HK-2 (cell line): ENCODE results near the gene PSMA7.
"Not testable (repeated sequence)": the region's sequence is repeated elsewhere in the genome, so short reads cannot be mapped to it uniquely, and the experiment has no call there.

Source experiments
- DNase-seq: peaks from one replicate; pipeline ENCODE4 v3.0.0-alpha.2; 2018; ENCODE audit not compliant: unreplicated experiment

PSMA7 gene

DNA sequence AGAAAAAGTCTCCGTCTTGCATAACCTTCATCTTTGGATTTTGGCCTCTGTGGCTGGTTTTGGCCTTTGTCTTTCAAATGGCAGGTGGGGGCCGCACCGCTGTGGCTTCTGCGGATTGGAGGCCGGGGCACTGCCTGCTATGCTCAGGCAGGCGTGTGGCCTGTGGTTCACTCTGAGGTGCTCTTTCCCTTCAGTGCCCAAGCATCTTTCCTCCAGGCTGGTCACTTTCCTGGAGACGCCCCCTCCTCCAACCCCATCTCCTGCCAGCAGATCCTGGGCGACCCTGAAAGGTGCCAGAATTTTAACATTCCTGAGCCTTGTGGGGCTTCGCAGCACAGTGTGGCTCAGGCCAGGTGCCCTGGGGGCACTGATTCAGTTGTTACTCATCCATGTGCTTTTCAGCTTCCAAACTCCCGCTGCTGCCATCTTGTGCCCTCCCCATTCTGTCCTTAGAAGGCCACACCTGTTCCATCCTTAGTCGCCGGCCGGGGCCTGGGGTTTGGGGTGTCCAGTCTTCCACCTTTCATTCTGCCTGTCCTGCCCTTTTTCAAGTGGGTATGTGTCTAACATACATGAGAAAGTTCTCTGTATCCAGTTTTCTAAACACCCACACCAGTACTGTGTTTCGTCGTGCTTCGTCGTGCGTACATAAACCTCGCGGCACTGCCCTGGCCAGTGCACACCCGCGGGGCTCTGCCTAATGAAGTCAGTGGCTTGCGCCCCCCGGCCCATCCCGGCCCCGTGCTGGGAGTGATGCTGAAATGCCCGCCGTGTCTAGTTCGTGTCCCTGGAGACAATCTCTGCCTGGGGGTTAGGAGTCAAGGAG lies 12.4 kb upstream of the PSMA7 start:
- DNase-seq: no peak

DNA sequence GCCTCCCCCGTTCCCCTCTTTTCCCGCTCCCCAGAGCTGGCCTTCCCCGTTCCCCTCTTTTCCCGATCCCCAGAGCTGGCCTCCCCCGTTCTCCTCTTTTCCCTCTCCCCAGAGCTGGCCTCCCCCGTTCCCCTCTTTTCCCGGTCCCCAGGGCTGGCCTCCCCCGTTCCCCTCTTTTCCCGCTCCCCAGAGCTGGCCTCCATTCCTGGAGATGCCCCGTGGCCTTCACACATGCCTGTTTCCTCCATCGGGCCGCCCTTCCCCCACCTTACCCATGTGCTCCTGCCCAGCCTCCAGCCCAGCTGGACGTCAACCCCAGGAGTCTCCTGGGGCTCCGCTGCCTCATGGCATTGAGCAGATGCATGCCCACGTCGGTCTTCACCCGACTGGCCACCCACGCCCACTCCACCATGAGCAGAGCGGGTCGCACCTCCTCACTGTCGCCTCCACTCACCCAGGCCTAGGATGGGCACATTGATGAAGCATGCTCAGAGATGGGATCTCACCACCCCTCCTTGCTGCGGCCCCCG lies 8.7 kb upstream of the PSMA7 start:
- no peak for DNase-seq

DNA sequence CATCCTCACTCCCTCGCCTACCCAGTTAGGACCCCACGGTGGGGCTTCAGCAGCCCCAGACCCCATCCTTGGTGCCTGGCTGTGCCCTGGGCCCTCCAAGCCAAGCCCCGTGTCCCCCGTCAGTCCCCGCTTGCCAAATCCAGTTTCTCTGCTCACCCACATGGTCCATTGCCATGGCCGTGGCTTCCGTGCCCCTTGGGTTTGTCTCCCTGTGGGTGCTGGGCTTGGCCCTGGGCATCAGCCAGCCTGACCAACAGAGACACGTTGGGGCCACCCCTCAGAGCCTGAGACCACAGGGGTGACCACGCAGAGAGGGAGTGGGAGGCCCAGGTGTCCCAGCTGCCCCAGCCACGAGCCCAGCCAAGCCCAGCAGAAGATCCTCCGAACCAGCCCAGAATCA lies 8.0 kb upstream of the PSMA7 start:
- DNase-seq: no peak

DNA sequence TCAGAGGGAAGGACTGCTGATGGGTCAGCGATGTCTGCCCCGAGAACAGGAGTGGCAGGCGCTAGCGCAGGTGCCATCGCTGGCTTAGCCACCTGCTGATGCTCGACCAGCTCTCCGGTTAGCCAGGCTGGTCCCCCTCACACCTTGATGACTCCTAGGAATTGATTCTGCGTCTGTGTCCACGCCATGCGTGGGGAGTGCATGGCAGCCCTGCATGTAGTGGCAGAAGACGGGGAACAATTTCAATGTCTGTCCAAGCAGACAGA lies 7.0 kb upstream of the PSMA7 start:
- DNase-seq: no peak

DNA sequence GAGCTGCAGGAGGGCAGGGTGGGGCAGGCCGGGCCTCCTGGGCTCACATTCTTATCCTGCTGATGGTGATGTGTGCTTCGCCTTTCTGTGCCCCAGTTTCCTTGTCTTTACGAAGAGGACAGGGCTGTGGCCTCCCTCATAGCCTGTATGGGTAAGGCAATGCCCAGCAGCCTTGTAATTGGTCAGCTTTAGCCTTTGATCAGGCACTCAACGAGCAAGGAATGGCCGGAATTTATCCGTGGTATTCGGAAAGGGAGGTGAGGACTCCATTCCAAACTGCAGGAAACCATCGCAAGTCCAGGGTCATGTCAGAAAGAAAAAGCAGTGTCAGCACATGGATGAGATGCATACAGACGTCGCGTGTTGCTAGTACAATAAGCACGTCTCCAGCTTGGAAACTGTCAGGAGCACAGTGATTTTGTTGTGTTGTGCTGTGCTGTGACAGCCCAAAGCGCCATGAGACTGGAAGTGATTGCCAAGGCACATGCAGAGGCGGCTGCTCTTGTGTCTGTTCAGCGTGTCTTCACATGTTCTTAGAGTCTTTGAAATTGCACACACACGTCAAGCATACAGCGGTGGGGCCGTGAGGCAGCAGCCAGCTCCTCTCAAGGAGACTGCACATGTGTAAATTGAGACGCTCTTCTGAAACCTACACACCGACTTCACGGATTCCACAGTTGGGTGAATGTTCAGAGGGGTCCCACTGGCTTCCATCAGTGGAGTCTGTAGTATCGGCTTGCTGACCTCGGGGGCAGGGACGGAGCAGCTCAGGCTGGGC lies 6.5 kb upstream of the PSMA7 start:
- no peak for DNase-seq

DNA sequence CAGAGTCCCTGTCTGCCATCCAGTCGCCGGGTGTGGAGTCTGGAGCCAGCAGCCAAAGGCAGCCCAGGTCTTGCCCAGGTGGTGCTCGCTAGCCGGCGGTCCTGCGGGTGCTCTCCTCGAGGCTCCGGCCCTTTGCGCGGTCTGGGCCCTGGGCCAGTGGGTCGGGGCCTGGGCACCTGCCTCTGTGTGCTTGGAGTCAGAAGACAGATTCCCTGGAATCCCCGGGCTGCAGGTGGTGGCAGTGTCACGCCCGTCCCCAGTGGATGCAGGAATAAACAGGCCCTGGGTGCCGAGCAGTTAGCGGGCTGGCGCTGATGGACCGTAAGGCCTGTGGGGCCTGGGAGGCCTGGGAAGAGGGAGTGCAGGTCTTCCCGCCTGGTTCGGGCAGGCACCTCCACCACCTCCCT lies 5.7 kb upstream of the PSMA7 start:
- DNase-seq: no peak

DNA sequence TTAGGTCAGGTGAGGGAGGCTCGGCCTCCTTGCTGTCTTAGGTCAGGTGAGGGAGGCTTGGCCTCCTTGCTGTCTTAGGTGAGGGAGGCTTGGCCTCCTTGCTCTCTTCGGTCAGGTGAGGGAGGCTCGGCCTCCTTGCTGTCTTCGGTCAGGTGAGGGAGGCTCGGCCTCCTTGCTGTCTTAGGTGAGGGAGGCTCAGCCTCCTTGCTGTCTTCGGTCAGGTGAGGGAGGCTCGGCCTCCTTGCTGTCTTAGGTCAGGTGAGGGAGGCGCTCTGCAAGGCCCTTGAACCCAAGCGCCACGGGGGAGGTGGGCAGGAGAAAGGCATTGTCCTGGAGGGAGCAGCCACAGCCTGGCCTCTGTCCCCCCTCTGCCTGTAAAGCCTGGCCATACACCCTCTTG lies 5.2 kb upstream of the PSMA7 start:
- not testable (repeated sequence) for DNase-seq

DNA sequence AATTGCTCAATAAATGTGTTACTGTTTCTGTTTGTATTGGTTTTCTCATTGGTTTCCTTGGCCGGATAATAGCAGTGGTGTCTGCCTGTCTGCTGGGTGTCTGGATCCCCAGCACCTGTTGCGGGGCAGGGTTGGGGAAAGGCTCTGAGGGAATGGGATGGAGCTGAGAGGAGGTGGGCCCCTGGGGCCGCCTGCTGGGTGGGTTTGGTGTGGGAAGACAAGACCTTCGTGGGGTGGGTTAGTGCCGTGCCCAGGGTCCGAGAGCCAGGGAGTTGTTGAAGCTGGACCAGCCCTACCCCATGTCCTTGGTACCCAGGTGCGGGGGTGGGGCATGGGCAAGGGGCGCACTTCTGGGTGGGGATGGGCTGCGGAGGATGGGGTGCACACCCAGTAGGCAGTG lies 4.3 kb upstream of the PSMA7 start:
- no peak for DNase-seq

DNA sequence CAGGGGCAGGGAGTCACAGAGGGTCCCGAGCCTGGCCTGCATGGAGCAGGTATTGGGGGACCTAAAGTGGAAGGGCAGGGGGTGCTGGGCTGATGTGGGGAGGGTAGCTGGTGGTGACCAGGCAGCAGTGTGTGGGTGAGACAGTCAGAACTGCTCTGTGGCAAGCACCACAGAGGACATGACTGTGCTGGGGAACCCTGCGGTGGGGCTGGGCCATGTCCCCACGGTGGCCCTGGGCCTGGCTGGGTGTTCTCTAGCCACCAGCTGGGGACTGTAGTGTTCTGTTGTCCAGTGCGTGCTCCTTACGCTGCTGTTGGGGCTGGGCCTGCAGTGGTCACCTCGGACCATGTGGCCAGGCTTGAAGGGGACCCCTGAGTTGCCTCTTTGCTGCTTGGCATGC lies 3.9 kb upstream of the PSMA7 start:
- DNase-seq: no peak

DNA sequence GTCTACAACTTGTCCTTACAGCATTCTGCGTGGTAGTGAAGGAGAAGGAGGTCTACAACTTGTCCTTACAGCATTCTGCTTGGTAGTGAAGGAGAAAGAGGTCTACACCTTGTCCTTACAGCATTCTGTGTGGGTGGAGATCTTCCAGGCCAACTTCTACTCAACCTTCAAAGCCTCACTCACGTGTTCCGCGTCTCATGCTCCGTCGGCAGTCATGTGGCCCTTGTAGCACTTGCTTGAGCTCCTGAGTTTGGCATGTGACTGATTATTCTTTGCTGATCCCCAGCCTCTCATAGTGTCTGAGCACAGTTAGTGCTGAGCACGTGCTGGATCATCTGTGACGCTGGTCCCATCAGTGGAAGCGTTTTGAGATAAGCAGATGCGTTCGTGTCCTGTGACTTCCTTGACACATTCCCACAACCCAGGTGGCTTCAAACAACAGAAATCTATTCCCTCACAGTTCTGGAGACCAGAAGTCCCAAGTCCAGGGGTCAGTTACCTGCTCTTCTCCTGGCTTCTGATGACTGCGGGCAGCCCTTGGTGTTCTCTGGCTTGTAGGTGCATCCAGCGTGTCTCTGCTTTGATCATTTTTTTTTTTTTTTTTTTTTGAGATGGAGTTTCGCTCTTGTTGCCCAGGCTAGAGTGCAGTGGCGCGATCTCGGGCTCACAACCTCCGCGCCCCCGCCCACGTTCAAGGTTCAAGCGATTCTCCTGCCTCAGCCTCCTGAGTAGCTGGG lies 3.0 kb upstream of the PSMA7 start:
- no peak for DNase-seq

DNA sequence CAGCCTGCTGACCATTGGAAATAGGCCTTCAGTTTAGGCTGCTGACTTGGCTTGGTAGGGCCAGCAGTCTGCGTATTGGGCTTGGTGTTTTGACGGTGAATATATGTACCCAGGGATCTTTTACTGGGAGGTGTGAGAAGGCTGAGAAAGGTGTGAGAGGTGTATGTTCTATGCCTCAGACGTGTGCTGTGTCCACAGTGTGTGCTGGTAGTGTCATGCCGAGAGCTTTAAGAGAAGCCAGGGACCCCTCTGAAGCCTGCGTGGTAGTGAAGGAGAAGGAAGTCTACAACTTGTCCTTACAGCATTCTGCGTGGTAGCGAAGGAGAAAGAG lies 2.5 kb upstream of the PSMA7 start:
- DNase-seq: no peak

DNA sequence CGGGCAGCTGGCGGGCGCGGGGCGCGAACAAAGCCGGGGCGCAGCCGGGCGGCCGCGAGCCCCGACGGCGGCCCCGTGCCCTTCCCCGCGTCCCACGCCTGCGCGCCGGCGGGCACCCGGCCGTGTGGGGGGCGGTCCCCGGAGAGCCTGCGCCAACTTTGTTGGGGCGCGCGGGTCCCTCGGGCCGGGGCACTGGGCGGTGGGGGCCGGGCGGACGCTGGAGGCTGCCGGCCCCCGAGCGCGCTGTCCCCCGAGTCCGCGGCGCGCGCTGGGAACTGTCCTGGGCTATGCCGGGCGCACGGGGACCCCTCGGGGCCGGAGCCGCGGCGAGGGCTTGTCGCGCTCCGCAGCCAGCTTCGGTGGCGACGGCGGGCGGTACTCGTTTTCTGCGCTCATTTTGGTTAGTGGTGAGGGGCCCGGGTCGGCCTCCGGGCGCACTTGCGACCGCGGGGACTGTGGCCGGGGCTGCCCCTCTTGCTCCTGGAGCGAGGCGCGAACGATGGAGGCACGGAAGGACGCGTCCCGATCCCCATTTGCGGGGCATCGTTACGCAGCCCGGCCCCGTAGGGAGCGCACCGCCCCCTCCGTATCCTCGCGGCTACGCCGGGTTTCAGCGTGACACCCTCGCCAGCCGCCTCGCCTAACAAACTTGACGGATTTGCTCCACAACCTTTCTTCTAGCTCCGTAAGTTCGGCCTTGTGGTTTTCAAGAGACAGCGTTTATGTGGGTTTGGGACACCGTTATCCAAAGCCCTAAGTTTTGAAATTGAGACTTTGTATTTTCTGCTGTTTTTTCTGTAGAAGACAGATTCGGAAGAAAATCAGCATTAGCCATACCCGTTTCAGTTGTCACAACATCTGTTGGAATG lies 997 bp upstream of the PSMA7 start:
- peak; percentile 66 for DNase-seq

DNA sequence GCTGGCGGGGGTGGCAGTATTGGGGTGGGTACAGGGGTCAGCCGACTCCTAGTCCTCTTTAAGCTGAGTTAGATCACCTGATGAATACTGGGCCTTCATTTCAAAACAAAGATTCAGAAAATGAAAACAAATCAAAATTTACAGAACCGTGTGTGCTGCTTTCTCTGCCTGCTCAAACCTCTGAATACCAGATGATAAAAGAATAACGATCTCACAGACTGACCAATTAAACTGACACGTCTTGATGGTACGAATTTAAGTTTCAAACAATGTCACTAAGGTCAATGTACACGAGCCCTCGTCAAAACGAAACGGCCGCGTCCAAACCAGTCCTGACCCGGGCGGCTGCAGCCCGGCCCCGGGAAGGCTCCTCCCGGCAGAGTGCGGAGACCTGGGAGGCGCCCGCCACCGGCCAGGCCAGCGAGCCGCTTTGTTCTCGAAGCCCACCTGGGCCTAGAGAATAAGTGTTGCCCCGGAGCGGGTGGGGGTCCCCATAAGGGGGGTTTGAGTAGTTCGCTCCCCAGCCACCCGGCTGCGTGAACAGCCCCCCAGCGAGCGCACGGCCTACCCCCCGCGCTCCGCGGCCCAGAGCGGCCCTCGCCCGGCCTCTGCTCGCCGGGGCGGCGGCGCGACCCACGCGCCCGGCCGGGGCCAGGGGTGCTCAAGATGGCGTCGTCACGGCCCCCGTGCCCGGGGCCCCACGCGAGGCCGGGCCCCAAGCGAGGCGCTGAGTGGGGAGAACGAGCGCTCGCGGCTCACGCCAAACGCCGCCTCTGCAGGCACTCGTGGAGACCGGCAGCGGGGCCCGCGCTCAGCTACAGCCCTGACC lies 728 bp downstream of the PSMA7 start:
- no peak for DNase-seq

DNA sequence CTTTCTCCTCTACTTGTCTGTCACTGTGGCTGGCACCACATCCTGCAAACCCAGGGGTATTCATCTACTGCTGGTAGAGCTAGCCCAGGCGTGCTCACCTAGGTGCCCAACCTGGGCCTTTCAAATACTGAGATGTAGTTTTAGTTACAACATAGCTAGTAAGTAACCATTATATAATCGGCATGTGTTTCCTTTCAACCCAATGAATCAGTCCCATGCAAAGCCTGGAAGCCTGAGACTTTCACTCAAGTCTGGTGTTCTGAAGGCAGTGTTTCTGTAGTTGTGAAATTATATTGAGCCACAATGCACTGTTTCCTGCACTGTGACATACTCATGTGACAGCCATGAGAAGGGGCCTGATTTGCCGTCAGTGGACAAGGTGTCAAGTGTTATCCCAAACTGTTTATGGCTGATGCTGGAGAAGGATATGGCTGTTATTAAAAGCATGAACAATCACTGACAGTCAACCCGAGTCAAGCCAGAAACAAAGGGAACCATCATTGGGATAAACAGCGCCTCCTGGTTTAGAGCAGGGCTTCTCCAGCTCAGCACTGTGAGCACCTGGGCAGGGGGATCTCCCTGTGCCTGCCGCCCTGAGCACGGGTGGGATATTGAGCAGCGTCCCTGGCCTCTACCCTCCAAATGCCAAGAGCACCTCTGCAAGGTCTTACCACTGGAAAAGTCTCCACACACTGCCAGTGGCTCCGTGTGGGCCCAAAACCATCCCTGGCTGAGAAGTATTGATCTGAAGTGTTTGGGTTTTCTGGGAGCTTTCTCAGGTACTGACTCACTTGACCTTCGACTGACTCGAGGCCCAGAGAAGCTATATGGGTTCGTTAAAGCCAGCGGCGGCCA lies 1.6 kb downstream of the PSMA7 start:
- DNase-seq: no peak

DNA sequence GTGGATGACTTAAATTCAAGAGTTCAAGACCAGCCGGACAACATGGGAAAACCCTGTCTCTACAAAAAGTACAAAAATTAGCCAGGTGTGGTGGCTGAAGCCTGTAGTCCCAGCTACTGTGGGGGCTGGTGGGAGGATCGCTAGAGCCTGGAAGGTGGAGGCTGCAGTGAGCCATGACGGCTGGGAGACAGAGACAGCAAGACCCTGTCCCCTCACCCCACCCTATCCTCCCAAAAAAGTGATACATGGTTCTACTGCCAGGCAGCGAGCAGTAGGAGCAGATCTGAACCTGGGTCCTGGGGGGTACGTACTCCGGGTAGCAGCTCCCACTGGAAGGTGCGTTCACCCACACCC lies 2.2 kb downstream of the PSMA7 start:
- DNase-seq: no peak

DNA sequence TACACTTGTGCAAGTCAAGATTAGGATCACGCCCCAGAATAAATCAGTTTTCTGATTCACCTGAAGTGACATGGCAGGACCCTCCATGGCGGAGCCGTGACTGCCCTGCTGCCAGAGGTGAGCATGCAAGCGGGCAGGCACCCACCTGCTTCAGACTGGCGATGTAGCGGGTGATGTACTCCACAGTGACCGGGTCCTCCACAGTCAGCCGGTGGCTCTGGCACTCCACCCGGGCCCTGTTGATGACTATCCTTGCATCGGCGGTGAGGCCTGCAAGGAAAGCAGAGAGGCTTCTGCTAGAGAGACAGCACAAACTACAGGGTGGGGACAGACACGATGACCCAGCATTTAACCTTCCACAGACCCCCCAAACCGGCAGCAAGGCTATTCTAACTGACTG lies 3.6 kb downstream of the PSMA7 start:
- DNase-seq: no peak

DNA sequence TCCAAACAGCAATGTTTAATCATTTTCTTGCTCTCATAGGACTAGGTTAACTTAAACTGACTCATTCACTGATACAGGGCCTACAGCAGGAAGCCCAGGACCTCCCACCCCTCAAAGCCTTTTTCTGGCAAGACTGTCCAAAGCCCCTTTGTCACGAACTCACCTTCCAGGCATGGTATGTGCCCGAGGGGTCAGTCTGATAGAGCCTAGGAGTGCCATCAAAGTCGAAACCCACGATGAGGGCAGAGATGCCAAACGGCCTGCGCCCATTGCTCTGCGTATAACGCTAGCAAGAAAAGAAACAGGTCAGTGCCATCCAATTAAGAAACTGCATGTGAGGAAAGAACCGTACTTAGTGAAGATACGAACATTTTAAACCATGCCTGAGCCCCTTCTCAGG lies 4.3 kb downstream of the PSMA7 start:
- DNase-seq: no peak

DNA sequence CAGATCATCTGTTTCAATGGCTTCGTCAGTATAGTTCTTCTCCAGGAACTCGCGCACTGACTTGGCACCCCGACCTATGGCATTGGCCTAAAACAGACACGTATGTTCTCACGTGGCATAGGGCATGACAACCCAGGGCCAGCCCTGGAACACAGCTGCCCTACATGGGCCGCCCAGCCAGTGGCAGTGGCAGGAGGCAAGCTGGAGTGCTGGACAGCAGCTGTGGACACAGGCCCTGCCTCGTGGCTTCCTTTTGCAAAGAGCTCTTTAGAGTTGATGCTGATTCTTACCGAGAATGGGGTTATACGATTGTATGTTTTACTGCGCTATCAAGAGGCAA lies 5.0 kb downstream of the PSMA7 start:
- no peak for DNase-seq

DNA sequence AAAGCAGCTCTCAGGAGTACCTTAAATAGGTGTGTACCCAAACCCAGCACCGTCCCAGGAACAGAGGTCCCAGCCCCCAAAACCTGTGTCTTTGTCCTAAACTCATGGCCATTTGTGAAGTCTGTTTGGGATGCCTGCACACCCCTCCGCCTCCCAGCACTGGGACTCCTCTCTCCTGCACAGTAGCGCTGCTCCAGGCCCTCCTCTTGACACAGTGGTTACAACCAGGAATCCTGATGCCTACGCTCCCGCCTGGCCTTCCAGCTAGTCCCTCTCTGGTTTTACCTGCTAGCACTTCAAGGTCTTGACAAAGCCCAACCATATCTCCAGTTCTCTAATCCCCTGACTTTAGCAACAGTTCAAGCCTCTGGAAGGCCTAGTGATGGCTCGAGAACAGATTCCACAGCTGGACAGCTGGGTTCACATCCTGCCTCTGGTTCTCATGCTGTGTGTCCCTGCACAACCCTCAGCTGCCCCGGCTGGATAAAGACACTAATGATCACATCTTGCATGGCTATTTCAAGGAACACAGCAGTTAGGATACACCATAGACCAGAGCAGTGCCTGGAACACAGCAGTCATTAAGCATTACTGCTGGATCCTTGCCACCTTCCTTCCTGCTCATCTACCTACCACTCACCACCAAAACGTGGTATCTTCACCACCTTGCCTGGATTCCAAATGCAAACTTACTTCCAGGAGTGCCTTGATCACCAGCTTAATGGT lies 5.6 kb downstream of the PSMA7 start:
- DNase-seq: no peak

DNA sequence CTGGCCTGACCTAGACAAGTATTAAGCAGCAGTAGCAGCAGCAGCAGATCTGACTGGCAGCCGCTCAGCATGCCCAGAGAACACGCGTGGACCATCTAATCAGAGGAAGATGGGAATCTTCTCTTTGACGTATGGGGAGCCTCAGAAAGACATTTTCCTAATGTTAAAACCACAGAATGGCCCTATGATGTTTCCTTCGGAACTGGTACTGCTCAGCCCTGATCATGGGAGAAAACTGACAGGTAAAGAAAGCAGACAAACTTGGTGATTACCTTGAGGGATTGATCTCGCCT lies 6.2 kb downstream of the PSMA7 start:
- no peak for DNase-seq
